Cardiac fibroblast (primary cell): ENCODE data around the gene CLSTN1.

Source experiments
- DNase-seq, 2 donors: peaks; one replicate each; pipeline versions ENCODE4 v3.0.0 to v3.0.0-alpha.2; 2010; ENCODE audit warnings: low read depth in 2 of 2
- H3K4me3 ChIP-seq, 2 donors: replicated peaks in 1 of 2; 1 replicate in 1 of 2; 2 replicates in 1 of 2; pipeline ENCODE4 v1.5.1; 2011; ENCODE audit warnings: low read depth in 2 of 2, low read length in 2 of 2, mild to moderate bottlenecking in 2 of 2, moderate library complexity in 1 of 2
- CTCF ChIP-seq: IDR thresholded peaks from one replicate; pipeline ENCODE4 v1.5.1; 2011; ENCODE audit warnings: low read depth, mild to moderate bottlenecking, low read length, inconsistent platforms

Gene CLSTN1

DNA sequence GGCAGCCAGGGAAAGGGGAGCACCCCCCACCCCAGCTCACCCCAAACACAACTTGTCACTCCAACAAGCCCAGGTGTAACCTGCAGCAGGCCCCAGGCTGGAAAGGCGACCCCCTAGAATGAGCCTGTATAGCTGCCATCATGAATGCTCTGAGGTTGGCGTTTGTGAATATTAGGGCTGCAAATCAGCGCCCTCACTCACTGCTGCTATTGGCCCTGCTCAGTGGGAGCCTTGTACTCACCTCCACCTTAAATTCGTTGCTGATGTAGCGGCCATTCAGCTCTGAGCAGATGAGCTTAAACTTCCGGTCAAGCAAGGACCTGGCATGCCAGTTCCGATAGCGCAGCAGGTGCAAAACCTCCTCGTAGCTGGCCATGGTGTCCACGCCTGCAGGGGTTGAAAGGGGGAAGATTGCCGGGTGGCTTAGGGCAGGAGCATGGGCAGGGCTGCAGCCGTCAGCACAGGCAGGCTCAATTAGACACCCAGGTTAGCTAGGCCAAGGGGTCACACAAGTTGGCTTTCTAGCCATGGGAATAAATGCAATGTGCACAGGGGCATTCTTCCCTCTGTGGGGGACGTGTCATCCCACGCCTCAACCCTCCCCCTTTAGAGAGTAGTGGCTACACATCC lies 90.5 kb downstream of the CLSTN1 start:
- no peak for TF ChIP-seq CTCF
- H3K4me3 ChIP-seq = no peak overlapping the region
- no peak for DNase-seq

GRCh38 chr1:9732123-9732971 lies 91.4 kb downstream of the CLSTN1 start:
- TF ChIP-seq CTCF = no peak
- H3K4me3 ChIP-seq = no peak overlapping the region
- DNase-seq = no peak

GRCh38 chr1:9731561-9731960 lies 92.2 kb downstream of the CLSTN1 start:
- no peak for TF ChIP-seq CTCF
- DNase-seq = no peak
- H3K4me3 ChIP-seq = no peak overlapping the region

DNA sequence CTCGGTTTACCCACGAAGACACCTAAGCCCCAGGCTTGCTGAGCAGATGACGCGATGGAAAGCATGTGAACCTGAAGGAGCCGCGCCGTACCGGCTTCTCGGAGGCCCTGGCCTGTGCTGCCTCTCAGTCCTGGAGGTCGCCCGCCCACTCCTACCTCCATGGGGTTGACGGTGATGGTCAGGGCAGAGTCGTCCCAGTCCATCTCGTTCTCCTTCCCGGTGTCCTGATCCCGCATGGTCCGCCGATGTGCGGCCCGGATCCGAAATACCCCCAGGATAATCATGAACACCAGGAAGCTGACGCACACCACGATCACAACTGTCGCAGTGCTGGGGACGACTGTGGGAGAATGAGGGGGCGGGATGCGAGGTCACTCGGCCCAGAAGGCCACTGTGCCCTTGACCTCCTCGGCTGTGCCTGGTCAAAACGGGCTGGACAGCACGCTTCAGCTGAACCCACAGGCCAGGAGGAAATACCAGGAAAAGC lies 92.7 kb downstream of the CLSTN1 start:
- no peak for DNase-seq
- no peak for TF ChIP-seq CTCF
- H3K4me3 ChIP-seq = no peak overlapping the region

GRCh38 chr1:9730096-9730901 lies 93.5 kb downstream of the CLSTN1 start:
- no peak overlapping the region for H3K4me3 ChIP-seq
- TF ChIP-seq CTCF = no peak
- DNase-seq = no peak

GRCh38 chr1:9729523-9729922 lies 94.2 kb downstream of the CLSTN1 start:
- TF ChIP-seq CTCF = no peak
- H3K4me3 ChIP-seq = no peak overlapping the region
- DNase-seq = no peak
